Mesodermal cell (in vitro differentiated cells): ENCODE measurements around the gene TRIM25.

Source experiments
- H3K27ac ChIP-seq: 2 replicates; pipeline ENCODE4 v1.7.0; 2013; ENCODE audit warnings: mild to moderate bottlenecking, low read depth, low read length, moderate library complexity; ENCODE audit not compliant: severe bottlenecking
- H3K36me3 ChIP-seq: 2 replicates; pipeline ENCODE4 v1.7.1; 2013; ENCODE audit warnings: mild to moderate bottlenecking, low read length, moderate library complexity; ENCODE audit not compliant: control insufficient read depth, insufficient read depth
- H3K4me1 ChIP-seq: one replicate; pipeline ENCODE4 v1.7.1; 2013; ENCODE audit warnings: mild to moderate bottlenecking, low read length; ENCODE audit not compliant: insufficient read depth, control insufficient read depth, poor library complexity, severe bottlenecking
- H3K4me3 ChIP-seq: 2 replicates; pipeline ENCODE4 v1.7.0; 2013; ENCODE audit warnings: low read length, control low read depth, mild to moderate bottlenecking; ENCODE audit not compliant: insufficient read depth, poor library complexity, severe bottlenecking; ENCODE audit errors: extremely low read depth
- H3K9me3 ChIP-seq: 2 replicates; pipeline ENCODE4 v1.7.1; 2013; ENCODE audit warnings: mild to moderate bottlenecking, low read length, moderate library complexity; ENCODE audit not compliant: control insufficient read depth
- WGBS, 2 experiments: methylation state at CpG; one replicate each; pipeline ENCODE4 v1.1.5; 2013; ENCODE audit warnings: missing lambda C conversion rate in 2 of 2; ENCODE audit not compliant: insufficient coverage in 2 of 2; 5-methylcytosine and 5-hydroxymethylcytosine counted together

TRIM25 gene

GRCh38 chr17:56863974-56864373 lies 49.9 kb downstream of the TRIM25 start:
- no peak overlapping the region for H3K4me3 ChIP-seq
- WGBS, 2 experiments: 55 to 69% methylated on average over 3 of the region's 3 CpGs
- H3K36me3 ChIP-seq: peaks cover 29% of the 10 kb centered on the region
- peaks cover 17% of the 10 kb centered on the region for H3K4me1 ChIP-seq
- H3K9me3 ChIP-seq: no peaks in the 10 kb centered on the region
- no peak overlapping the region for H3K27ac ChIP-seq

- peaks cover 8% of the 10 kb centered on the region for H3K4me1 ChIP-seq
- H3K27ac ChIP-seq: no peak overlapping the region
- no peaks in the 10 kb centered on the region for H3K9me3 ChIP-seq
- WGBS, 2 experiments: no CpG with 5 or more reads among the region's 3 CpGs
- peaks cover 32% of the 10 kb centered on the region for H3K36me3 ChIP-seq
- H3K4me3 ChIP-seq: no peak overlapping the region
These were observed 52.0 kb downstream of the TRIM25 start for GRCh38 chr17:56861899-56862298.

- 100% methylated on average over 1 of the region's 3 CpGs; no CpG with 5 or more reads in 1 of the 2 experiments for WGBS, 2 experiments
- Histone ChIP-seq H3K4me1 (no peaks in the 10 kb centered on the region), H3K27ac (no peak overlapping the region), H3K36me3 (peaks cover 25% of the 10 kb centered on the region), H3K4me3 (no peak overlapping the region), H3K9me3 (no peaks in the 10 kb centered on the region)
These were observed 62.8 kb downstream of the TRIM25 start for GRCh38 chr17:56851008-56851407.

- Histone ChIP-seq H3K36me3 (peaks cover 25% of the 10 kb centered on the region), H3K27ac (no peak overlapping the region), H3K4me1 (no peaks in the 10 kb centered on the region), H3K9me3 (no peaks in the 10 kb centered on the region), H3K4me3 (no peak overlapping the region)
- WGBS, 2 experiments: 100% methylated on average over 2 of the region's 2 CpGs
These were observed 63.3 kb downstream of the TRIM25 start for GRCh38 chr17:56850591-56850990.

- 43 to 70% methylated on average over 1 to 2 of the region's 3 CpGs for WGBS, 2 experiments
- no peak overlapping the region for H3K4me3 ChIP-seq
- no peaks in the 10 kb centered on the region for H3K9me3 ChIP-seq
- no peaks in the 10 kb centered on the region for H3K4me1 ChIP-seq
- no peak overlapping the region for H3K27ac ChIP-seq
- peaks cover 19% of the 10 kb centered on the region for H3K36me3 ChIP-seq
These were observed 64.7 kb downstream of the TRIM25 start for GRCh38 chr17:56849131-56849530.

- WGBS, 2 experiments: 80% methylated on average over 1 of the region's 4 CpGs; no CpG with 5 or more reads in 1 of the 2 experiments
- Histone ChIP-seq H3K9me3 (no peaks in the 10 kb centered on the region), H3K27ac (no peak overlapping the region), H3K4me3 (no peak overlapping the region), H3K4me1 (no peaks in the 10 kb centered on the region), H3K36me3 (peaks cover 19% of the 10 kb centered on the region)
These were observed 66.7 kb downstream of the TRIM25 start for GRCh38 chr17:56847106-56847505.

GRCh38 chr17:56845934-56846333 lies 67.9 kb downstream of the TRIM25 start:
- Histone ChIP-seq H3K27ac (no peak overlapping the region), H3K36me3 (peaks cover 12% of the 10 kb centered on the region), H3K4me1 (no peaks in the 10 kb centered on the region), H3K9me3 (no peaks in the 10 kb centered on the region), H3K4me3 (no peak overlapping the region)
- WGBS, 2 experiments: no CpG with 5 or more reads among the region's 1 CpG

- WGBS, 2 experiments: 93 to 100% methylated on average over 1 of the region's 2 CpGs
- Histone ChIP-seq H3K36me3 (peaks cover 5% of the 10 kb centered on the region), H3K4me3 (no peak overlapping the region), H3K27ac (no peak overlapping the region), H3K4me1 (no peaks in the 10 kb centered on the region), H3K9me3 (no peaks in the 10 kb centered on the region)
These were observed 71.3 kb downstream of the TRIM25 start for GRCh38 chr17:56842577-56842976.

GRCh38 chr17:56838687-56839086 lies 75.2 kb downstream of the TRIM25 start:
- Histone ChIP-seq H3K4me1 (no peaks in the 10 kb centered on the region), H3K9me3 (no peaks in the 10 kb centered on the region), H3K27ac (no peak overlapping the region), H3K36me3 (peaks cover 5% of the 10 kb centered on the region), H3K4me3 (no peak overlapping the region)
- WGBS, 2 experiments: 100% methylated on average over 1 of the region's 3 CpGs; no CpG with 5 or more reads in 1 of the 2 experiments
